GM19351 (cell line): ENCODE data around the gene TCERG1L.
"Not testable (repeated sequence)": the region's sequence is repeated elsewhere in the genome, so short reads cannot be mapped to it uniquely, and the experiment has no call there.

ENCODE experiments used
- ATAC-seq: cut with Tn5 transposase; IDR thresholded peaks from one replicate; pipeline ENCODE4 v1.9.1; 2021; ENCODE audit warnings: mild to moderate bottlenecking, moderate library complexity; ENCODE audit not compliant: unreplicated experiment

The TCERG1L gene

DNA sequence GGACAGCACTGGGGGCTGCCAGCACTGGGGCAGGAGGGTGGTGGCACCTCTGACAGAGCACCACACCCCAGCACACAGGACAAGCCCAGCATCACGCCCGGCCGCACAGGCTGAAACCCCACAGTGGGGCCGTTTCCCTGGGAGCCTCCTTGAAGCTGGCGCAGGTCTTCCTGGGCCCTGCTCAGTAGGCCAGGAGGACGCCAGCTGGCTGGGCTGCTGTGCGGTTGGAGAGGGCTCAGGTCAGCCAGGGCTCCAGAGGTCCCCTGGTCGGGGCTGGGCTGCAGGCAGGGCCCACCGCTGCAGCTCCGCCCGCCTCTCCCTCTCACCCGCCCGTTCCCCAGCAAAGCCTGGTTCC is 137.3 kb downstream of the TCERG1L start:
- ATAC-seq = no peak

DNA sequence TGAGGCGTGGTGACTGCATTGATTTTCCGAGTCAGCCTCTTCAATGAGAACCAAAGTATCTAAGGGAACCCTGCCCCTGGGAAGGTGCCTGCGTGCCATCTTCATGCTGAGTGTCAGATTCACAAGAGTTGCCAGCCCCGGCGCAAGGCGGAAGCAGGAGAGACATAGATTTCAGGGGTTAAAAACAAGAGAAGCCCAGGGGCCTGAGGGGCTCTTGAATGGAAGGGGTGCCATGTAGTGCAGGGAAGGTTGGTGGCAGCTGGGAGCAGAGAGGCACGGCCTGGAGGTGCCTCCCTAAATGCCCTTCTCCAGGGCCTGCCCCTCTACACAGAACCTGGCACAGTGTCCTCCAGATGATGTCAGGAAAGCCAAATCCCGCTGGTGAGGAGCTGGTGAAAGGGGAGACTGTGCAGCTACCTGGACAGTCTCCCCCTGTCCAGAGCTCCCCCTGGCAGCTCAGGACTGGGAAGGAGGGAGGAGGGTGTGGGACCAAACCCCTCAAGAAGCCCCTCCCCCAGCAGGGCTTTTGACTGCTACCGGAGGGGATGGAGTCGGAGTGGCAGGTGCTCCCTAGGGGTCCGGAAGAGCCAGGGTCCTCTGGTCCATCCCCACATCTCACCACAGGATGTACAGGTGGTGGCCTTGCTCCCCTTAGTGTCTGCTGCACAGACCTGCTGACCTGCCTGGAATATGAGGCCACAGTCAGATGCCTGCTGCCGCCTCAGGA is 137.9 kb downstream of the TCERG1L start:
- no peak for ATAC-seq

DNA sequence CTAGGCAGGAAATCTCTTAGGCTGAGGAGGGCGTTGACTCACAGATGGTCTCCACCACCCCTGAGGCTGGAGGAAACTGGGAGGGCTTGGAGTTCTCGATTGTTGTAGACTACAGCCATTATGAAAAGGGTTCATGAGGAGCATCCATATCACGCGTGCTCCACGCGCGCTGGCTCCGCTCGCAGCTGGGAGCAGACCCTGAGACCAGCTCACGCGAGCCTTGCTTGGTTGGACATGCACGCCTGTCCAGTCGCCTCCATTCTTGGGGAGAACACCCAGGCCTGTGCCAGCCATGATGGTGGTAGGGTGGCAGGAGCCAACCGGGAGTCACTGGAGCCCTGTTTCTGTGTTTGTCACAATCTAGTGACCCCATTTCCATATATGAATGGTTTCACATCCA is 139.1 kb downstream of the TCERG1L start:
- ATAC-seq = no peak

DNA sequence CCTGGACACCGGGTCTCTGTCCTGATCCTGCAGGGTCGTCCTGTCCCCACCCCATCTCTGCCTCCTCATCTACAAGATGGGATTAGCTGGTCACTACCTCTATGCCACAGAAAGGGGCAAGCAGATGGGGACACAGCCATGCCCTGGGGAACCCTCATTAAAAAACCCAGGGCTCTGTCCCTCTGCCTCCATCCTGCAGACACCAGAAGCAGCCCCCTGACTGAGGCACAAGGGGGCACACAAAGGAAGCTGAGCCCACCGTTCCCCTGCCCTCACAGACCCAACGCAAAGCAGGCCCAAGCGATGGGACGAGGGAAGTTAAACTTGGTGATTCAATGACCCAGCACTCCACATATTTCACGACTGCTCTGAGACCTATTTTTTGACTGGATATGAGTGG is 142.4 kb downstream of the TCERG1L start:
- no peak for ATAC-seq

DNA sequence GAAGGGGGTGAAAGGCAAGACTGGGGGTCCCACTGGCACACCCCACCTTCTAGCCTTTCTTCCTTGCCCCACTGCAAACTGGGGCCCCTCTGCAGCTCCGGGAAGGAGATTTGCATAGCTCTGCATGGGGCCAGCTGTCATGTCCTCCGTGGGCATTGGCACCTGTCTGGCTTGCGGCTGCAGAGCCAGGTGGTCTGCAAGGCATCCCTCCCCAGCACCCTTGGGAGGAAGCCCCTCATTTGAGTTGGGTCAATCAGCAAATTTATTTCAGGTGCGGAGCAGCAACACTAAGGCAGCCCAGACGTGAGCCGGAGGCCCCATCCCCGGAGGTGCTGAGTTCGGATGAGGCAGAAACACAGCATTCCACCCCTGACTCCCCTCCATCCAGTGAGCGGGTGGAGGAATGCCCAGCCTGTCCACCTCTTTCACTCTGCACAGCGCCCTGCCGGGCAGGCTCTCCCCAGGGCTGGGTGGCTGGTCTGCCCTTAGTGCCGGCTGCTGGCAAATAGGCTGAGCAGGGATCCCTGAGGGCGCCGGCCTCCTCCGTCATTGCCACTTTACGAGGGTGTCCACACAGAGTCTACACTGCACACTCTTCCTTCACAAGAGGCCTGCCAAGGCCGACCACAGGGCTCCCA is 143.2 kb downstream of the TCERG1L start:
- no peak for ATAC-seq

DNA sequence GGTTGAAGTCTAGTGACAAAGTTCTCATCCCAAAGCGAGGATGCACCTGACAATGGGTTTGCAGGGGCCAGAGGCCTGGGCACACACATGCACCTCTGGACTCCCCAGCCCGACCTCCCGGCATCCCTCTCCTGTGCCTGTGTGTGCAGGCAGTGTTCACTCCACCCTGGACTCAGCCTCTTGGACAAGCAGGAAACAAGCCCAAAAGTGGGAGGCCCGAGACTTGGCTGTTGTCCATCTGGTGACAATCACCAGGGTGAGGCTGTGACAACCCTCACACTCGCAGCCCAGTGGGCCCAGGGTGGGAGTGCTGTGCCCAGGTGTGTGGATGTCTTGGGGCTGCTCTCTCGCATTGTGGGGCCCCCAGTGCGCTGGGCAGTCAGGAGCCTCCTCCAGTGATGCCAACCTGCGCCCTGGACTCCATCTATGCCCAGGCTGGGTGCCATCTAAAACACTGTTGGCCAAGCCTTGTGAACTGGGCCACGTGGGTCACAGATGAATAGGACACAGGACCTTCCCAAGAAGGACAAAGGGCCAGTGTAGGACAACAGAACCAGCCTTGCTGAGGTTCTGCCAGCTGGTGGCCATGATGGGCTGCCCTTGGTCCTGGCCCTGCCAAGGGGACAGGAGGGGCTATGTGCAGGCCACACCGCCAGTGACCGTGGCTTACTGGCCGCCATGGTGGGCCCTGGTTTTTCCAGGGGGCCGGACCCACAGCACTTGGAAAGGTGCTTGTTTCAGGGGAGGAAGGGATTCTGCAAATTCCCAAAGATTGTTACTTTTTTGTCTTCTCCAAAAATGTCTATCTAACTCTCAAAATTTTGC is 144.3 kb downstream of the TCERG1L start:
- no peak for ATAC-seq

DNA sequence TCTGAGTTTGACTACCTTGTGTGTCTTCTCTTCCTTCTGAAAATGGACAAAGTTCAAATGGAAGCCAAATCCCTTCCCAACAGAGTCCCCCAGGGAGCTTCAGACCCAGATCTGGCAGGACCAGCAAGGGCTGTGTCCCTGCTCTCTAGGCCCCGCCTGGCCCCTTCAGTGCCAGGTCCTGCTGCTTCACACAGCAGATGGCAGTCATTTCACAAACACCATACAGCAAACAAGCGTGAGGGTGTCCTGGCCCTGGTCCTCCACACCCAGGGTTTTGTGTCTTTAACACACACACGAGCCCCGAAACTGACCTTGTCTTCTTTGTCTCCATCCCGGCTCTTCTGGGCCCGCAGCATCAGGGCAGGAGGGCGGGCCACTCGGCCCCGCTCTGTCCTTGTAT is 145.0 kb downstream of the TCERG1L start:
- ATAC-seq = no peak

GRCh38 chr10:131165092-131165491 is 146.4 kb downstream of the TCERG1L start:
- ATAC-seq = no peak

DNA sequence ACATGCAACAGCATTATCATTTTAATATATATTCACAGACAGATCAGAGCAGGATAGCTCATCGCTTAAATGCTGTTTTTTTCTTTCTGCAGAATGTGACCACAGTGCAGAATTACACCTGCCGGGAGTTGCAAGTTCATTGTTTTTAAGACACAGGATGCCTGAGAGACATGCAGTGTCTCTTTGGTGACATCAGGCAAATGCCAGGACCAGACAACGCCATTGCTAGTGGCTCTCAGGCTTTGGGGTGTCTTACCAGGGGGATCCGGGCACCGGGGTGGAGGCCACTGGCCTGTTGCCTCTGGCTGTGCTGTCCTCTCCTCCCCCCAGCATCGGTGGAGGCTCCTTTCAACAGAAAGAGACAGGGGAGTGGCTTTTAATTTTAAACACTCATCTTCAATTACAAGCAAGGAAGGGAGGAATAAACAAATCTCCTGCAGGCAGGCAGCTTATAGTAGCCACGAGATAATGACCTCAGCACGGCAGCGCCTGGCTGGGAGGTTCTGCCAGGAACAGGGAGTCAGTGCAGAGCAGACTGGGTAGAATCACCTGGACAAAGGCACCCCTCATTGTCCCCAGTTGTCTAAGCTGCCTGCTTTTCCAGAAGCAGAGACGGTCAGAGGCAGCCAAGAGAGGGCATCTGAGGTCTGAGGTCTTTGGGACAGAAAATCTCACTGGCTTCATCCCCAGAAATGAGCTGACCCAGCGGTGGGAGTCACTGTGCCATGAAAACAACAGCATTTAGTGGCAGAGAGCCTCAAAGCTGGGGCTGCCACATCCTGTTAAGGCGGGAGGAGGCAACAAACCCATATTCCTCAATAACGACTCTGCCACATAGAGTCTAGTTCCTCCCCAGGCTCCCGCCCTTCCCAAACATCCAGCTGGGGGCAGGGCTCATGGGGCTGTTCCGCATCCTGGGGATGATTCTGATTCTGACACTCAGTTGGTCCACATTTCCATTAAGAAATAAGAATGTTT is 148.4 kb downstream of the TCERG1L start:
- no peak for ATAC-seq

DNA sequence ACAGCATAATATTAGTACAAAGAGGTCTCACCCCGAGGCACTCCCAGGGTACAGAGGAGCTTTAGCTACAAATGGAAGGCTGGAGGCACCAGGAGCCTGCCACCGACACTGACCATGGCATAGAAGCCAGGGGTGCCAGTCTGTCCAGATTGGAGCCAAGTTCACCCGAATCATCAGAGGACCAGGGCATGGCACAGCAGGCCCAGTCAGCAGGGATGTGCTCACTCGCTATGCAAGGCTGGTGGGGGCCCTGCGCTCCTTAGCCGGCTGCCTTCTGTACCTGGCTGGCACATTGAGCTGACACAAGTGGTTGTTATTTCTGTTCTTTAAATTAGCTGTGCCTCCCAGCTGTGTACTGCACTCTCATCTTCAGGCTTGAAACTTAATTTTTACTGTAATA is 149.3 kb downstream of the TCERG1L start:
- no peak for ATAC-seq

GRCh38 chr10:131161087-131161486 is 150.4 kb downstream of the TCERG1L start:
- ATAC-seq = no peak

GRCh38 chr10:131160219-131160875 is 151.2 kb downstream of the TCERG1L start:
- no peak for ATAC-seq

- no peak for ATAC-seq
Observed at GRCh38 chr10:131159771-131160170, 151.8 kb downstream of the TCERG1L start.

DNA sequence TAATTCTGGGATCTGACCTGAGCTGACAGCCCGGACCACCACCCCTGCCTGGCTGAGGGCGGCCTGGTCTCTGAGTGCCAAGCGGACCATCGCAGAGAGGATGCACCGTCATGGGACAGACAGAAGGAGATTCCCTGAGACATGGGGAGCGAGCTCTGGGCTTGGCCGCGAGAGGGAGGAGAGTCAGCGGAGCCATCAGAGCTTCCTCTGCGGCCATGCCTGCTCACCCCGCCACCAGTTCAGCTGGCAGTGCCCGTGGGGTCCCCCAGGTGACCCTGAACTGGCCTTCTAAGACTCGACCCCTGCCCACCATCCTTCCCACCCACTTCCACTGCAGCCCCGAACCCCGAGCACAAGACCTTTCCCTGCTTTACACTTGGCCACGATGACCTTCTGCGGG is 152.8 kb downstream of the TCERG1L start:
- no peak for ATAC-seq

- ATAC-seq = no peak
Observed at GRCh38 chr10:131157899-131158298, 153.6 kb downstream of the TCERG1L start.

- no peak for ATAC-seq
Observed at GRCh38 chr10:131155876-131156230, 155.7 kb downstream of the TCERG1L start.

GRCh38 chr10:131155218-131155875 is 156.2 kb downstream of the TCERG1L start:
- no peak for ATAC-seq

DNA sequence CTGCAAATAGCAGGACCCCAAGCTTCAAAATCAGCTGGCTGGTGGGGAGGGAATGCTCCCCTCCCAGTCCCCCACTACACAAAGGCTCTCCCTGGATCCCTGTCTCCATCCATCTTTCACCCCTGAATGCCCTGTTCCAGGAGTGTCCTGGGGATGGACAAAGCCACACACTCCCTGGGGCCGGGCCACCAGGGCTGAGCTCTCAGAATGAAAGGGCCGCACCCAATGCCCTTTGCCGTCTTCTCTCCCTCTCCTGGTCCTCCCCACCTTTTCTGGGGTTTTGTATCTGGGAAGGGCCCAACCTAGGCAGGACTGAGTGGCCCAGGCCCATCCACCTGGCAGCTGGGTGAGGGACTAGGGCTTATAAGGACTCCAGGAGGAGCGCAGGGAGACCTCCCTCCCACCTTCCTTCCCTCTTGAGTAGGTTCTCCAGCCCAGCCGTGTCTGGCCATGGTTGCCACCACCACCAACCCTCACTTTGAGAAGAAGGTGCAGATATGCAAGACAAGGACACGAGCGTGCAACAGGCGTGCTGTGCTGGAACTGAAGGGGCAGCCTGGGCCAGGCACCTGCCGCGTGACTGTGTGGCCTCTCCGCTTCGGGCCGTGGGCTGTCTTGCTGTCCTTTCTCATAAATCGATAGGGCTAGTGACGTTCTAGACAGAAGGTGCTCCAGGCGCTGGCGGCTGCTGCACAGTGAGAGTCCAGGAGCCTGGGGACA is 157.1 kb downstream of the TCERG1L start:
- ATAC-seq = no peak

GRCh38 chr10:131152456-131152855 is 159.1 kb downstream of the TCERG1L start:
- not testable (repeated sequence) for ATAC-seq
